ENCODE measurements around the gene HMGA1.

GRCh38 chr6:34248198-34248726 lies 11.6 kb downstream of the HMGA1 start:
- TF ChIP-seq EZH2 (IDR thresholded peaks at IDR 0.05) (no peak), POLR2AphosphoS5 (IDR thresholded peaks at IDR 0.05; ENCODE audit: borderline replicate concordance, low read depth, low read length) (no peak)
